Neural progenitor cell (in vitro differentiated cells): Measurements from ENCODE around the gene DTWD2. TPM values are rescaled to one million over a fixed set of nuclear protein-coding genes. Genes with fewer than 3 reads are reported as not detected.

Source experiments
- DNase-seq: peaks from one replicate; pipeline ENCODE4 v3.0.0-alpha.2; 2016; ENCODE audit warnings: low spot score
- H2AFZ ChIP-seq: fragments of 200-600 bp; sonication (generic); replicated peaks from 2 replicates; pipeline ENCODE4 v1.6.1; 2016; ENCODE audit warnings: antibody characterized with exemption
- H3F3A ChIP-seq: fragments of 200-600 bp; sonication (generic); 2 replicates; pipeline ENCODE4 v1.6.1; 2016; ENCODE audit warnings: antibody characterized with exemption, low read depth
- H3K27ac ChIP-seq: fragments of 200-600 bp; sonication (generic); 2 replicates; pipeline ENCODE4 v1.5.1; 2016; ENCODE audit warnings: mild to moderate bottlenecking
- H3K27me3 ChIP-seq: fragments of 200-600 bp; sonication (generic); 2 replicates; pipeline ENCODE4 v1.6.1; 2016; ENCODE audit warnings: mild to moderate bottlenecking, moderate library complexity
- H3K36me3 ChIP-seq: fragments of 200-600 bp; sonication (generic); 2 replicates; pipeline ENCODE4 v1.5.1; 2016
- H3K4me1 ChIP-seq: fragments of 200-600 bp; sonication (generic); 2 replicates; pipeline ENCODE4 v1.6.1; 2016; ENCODE audit warnings: mixed run types
- H3K4me2 ChIP-seq: fragments of 200-600 bp; sonication (generic); 2 replicates; pipeline ENCODE4 v1.6.1; 2016
- H3K4me3 ChIP-seq: fragments of 200-600 bp; sonication (generic); 2 replicates; pipeline ENCODE4 v1.5.1; 2016
- H3K79me2 ChIP-seq: fragments of 200-600 bp; sonication (generic); 2 replicates; pipeline ENCODE4 v1.6.1; 2016; ENCODE audit warnings: low read depth
- H3K9ac ChIP-seq: fragments of 200-600 bp; sonication (generic); 2 replicates; pipeline ENCODE4 v1.6.1; 2016
- H3K9me3 ChIP-seq: fragments of 200-600 bp; sonication (generic); 2 replicates; pipeline ENCODE4 v1.5.1; 2016; ENCODE audit warnings: low read depth
- H4K20me1 ChIP-seq: fragments of 200-600 bp; sonication (generic); 2 replicates; pipeline ENCODE4 v1.6.1; 2016; ENCODE audit warnings: low read depth
- H3K27ac Mint-ChIP-seq: 3 replicates; pipeline ENCODE4 v1.8.0; 2021; ENCODE audit warnings: mixed read lengths
- H3K27me3 Mint-ChIP-seq: 2 replicates; pipeline ENCODE4 v1.8.0; 2022; ENCODE audit warnings: low read depth, mild to moderate bottlenecking, inconsistent platforms, moderate library complexity, mixed read lengths; ENCODE audit not compliant: insufficient read depth
- H3K36me3 Mint-ChIP-seq: 3 replicates; pipeline ENCODE4 v1.8.0; 2021; ENCODE audit warnings: mixed read lengths
- H3K4me1 Mint-ChIP-seq: 3 replicates; pipeline ENCODE4 v1.8.0; 2021; ENCODE audit warnings: mixed read lengths
- H3K4me3 Mint-ChIP-seq: 3 replicates; pipeline ENCODE4 v1.8.0; 2021; ENCODE audit warnings: mild to moderate bottlenecking, moderate library complexity, mixed read lengths
- H3K9me3 Mint-ChIP-seq: 3 replicates; pipeline ENCODE4 v1.8.0; 2020; ENCODE audit warnings: mixed read lengths
- CTCF ChIP-seq: fragments of 200-600 bp; sonication (generic); IDR thresholded peaks from 2 replicates; pipeline ENCODE4 v1.5.1; 2017; ENCODE audit warnings: antibody characterized with exemption, mild to moderate bottlenecking
- EZH2 ChIP-seq: fragments of 200-600 bp; sonication (generic); IDR thresholded peaks from 2 replicates; pipeline ENCODE4 v1.6.1; 2017; ENCODE audit warnings: antibody characterized with exemption, mild to moderate bottlenecking, moderate library complexity
- EZH2phosphoT487 ChIP-seq: fragments of 200-600 bp; sonication (generic); IDR thresholded peaks from 2 replicates; pipeline ENCODE4 v1.6.1; 2017; ENCODE audit warnings: antibody characterized with exemption
- total RNA-seq: library from RNA; depleted of rRNA; stranded (reverse); fragments of >200 nt; gene quantifications from 2 replicates; pipeline ENCODE4 v1.2.3, GENCODE V29; 2015; ENCODE audit warnings: low replicate concordance

The DTWD2 gene
- total RNA-seq, 1 donor from 2014 or later, result 10.4 TPM

- peaks cover 3% of the 10 kb centered on the region for H3K36me3 Mint-ChIP-seq
These were observed 50.8 kb downstream of the DTWD2 start for GRCh38 chr5:118937393-118938061.

GRCh38 chr5:118933703-118934102 lies 54.6 kb downstream of the DTWD2 start:
- no peaks in the 10 kb centered on the region for H3K27me3 Mint-ChIP-seq
- no peak overlapping the region for H2AFZ ChIP-seq
- no peak overlapping the region for H3K27ac ChIP-seq
- no peak overlapping the region for H3K4me2 ChIP-seq
- no peaks in the 10 kb centered on the region for H3K9me3 ChIP-seq
- no peaks in the 10 kb centered on the region for H3F3A ChIP-seq
- no peaks in the 10 kb centered on the region for H4K20me1 ChIP-seq
- H3K27me3 ChIP-seq, result no peaks in the 10 kb centered on the region
- H3K4me1 ChIP-seq, result no peaks in the 10 kb centered on the region
- H3K4me3 ChIP-seq, result no peak overlapping the region
- TF ChIP-seq EZH2phosphoT487, result no peak
- no peak for TF ChIP-seq EZH2
- TF ChIP-seq CTCF, result no peak
- no peaks in the 10 kb centered on the region for H3K79me2 ChIP-seq
- H3K4me1 Mint-ChIP-seq, result peaks cover 16% of the 10 kb centered on the region
- no peak overlapping the region for H3K27ac Mint-ChIP-seq
- H3K9me3 Mint-ChIP-seq, result peaks cover 4% of the 10 kb centered on the region
- no peak overlapping the region for H3K4me3 Mint-ChIP-seq
- DNase-seq, result no peak
- no peaks in the 10 kb centered on the region for H3K36me3 ChIP-seq
- peaks cover 5% of the 10 kb centered on the region for H3K36me3 Mint-ChIP-seq
- no peak overlapping the region for H3K9ac ChIP-seq

More at GRCh38 chr5:118937393-118938061, 50.8 kb downstream of the DTWD2 start:
- Histone ChIP-seq H3F3A (no peaks in the 10 kb centered on the region), H2AFZ (no peak overlapping the region), H3K4me2 (no peak overlapping the region), H3K9me3 (no peaks in the 10 kb centered on the region), H4K20me1 (no peaks in the 10 kb centered on the region), H3K9ac (no peak overlapping the region), H3K4me3 (no peak overlapping the region), H3K27ac (no peak overlapping the region), H3K4me1 (no peaks in the 10 kb centered on the region), H3K36me3 (no peaks in the 10 kb centered on the region), H3K27me3 (no peaks in the 10 kb centered on the region), H3K79me2 (no peaks in the 10 kb centered on the region)
- no peaks in the 10 kb centered on the region for H3K9me3 Mint-ChIP-seq
- H3K4me1 Mint-ChIP-seq, result peaks cover 16% of the 10 kb centered on the region
- no peak overlapping the region for H3K27ac Mint-ChIP-seq
- no peaks in the 10 kb centered on the region for H3K27me3 Mint-ChIP-seq
- TF ChIP-seq CTCF (no peak), EZH2phosphoT487 (no peak), EZH2 (no peak)
- H3K4me3 Mint-ChIP-seq, result no peak overlapping the region
- peak; percentile 26 for DNase-seq

- H3K9me3 Mint-ChIP-seq, result peaks cover 4% of the 10 kb centered on the region
- no peak overlapping the region for H3K4me3 ChIP-seq
- no peaks in the 10 kb centered on the region for H3K27me3 ChIP-seq
- no peaks in the 10 kb centered on the region for H3K79me2 ChIP-seq
- peaks cover 9% of the 10 kb centered on the region for H3K4me1 Mint-ChIP-seq
- no peak overlapping the region for H3K4me3 Mint-ChIP-seq
- H3F3A ChIP-seq, result no peaks in the 10 kb centered on the region
- no peak for DNase-seq
- H3K27ac ChIP-seq, result no peak overlapping the region
- TF ChIP-seq EZH2, result no peak
- TF ChIP-seq EZH2phosphoT487, result no peak
- TF ChIP-seq CTCF, result no peak
- H3K4me2 ChIP-seq, result no peak overlapping the region
- H3K9ac ChIP-seq, result no peak overlapping the region
- peaks cover 5% of the 10 kb centered on the region for H3K36me3 Mint-ChIP-seq
- H3K36me3 ChIP-seq, result no peaks in the 10 kb centered on the region
- H4K20me1 ChIP-seq, result no peaks in the 10 kb centered on the region
- no peaks in the 10 kb centered on the region for H3K9me3 ChIP-seq
- H3K27ac Mint-ChIP-seq, result no peak overlapping the region
- no peaks in the 10 kb centered on the region for H3K4me1 ChIP-seq
- no peaks in the 10 kb centered on the region for H3K27me3 Mint-ChIP-seq
- no peak overlapping the region for H2AFZ ChIP-seq
These were observed 56.8 kb downstream of the DTWD2 start for GRCh38 chr5:118931564-118931963.
